HFFc6 (cell line): ENCODE data around the gene INA. TPM values are rescaled to one million over a fixed set of nuclear protein-coding genes. Genes with fewer than 3 reads are reported as not detected.
"Not testable (repeated sequence)": the region's sequence is repeated elsewhere in the genome, so short reads cannot be mapped to it uniquely, and the experiment has no call there.

Experiments used
- DNase-seq: peaks from one replicate; pipeline ENCODE4 v3.0.0-alpha.2; 2018
- H3K27ac Mint-ChIP-seq: 2 replicates; pipeline ENCODE4 v1.8.0; 2020; ENCODE audit warnings: mild to moderate bottlenecking, mixed read lengths
- H3K27me3 Mint-ChIP-seq: 2 replicates; pipeline ENCODE4 v1.8.0; 2021; ENCODE audit warnings: mild to moderate bottlenecking, moderate library complexity, mixed read lengths; ENCODE audit not compliant: insufficient read depth
- H3K36me3 Mint-ChIP-seq: 2 replicates; pipeline ENCODE4 v1.8.0; 2021; ENCODE audit warnings: low read depth, mixed read lengths
- H3K4me1 Mint-ChIP-seq: 2 replicates; pipeline ENCODE4 v1.8.0; 2020; ENCODE audit warnings: low read depth, mixed read lengths
- H3K4me3 Mint-ChIP-seq: 2 replicates; pipeline ENCODE4 v1.8.0; 2020; ENCODE audit warnings: mild to moderate bottlenecking, moderate library complexity, mixed read lengths
- H3K9me3 Mint-ChIP-seq: 2 replicates; pipeline ENCODE4 v1.8.0; 2020; ENCODE audit warnings: mild to moderate bottlenecking, mixed read lengths
- CTCF ChIP-seq: fragments of 200-600 bp; sonication (generic); IDR thresholded peaks from 2 replicates; pipeline ENCODE4 v1.5.0; 2021; ENCODE audit warnings: antibody characterized with exemption, mild to moderate bottlenecking
- total RNA-seq, 6 experiments: library from RNA; stranded (reverse); fragmentation: NEBNext Ultra II Directional; extraction: Animal tissue kit (Norgen Biotek cat#: 25700); gene quantifications; 2 replicates in 1 of 6; 3 replicates in 5 of 6; pipeline ENCODE4 v1.2.3, GENCODE V29; 2021

The INA gene
- total RNA-seq, 6 experiments from 2014 or later = 0.06 to 1.3 (median 0.10) TPM; not detected in 1

- no peak for DNase-seq
- Mint-ChIP-seq H3K4me1 (peaks cover 18% of the 10 kb centered on the region), H3K36me3 (peaks cover 2% of the 10 kb centered on the region; the same call in 1 of the 2 replicates), H3K27me3 (peaks cover 12% of the 10 kb centered on the region), H3K9me3 (peaks cover 3% of the 10 kb centered on the region; the same call in 1 of the 2 replicates), H3K27ac (no peak overlapping the region), H3K4me3 (no peak overlapping the region)
- no peak; the same call in 1 of the 2 replicates for TF ChIP-seq CTCF
Measured at GRCh38 chr10:103246324-103246723, 30.6 kb upstream of the INA start.

- no peak for DNase-seq
- Mint-ChIP-seq H3K9me3 (peaks cover 11% of the 10 kb centered on the region), H3K36me3 (peaks cover 9% of the 10 kb centered on the region), H3K4me3 (no peak overlapping the region), H3K27me3 (peaks cover 8% of the 10 kb centered on the region), H3K4me1 (peaks cover 18% of the 10 kb centered on the region), H3K27ac (no peak overlapping the region)
- TF ChIP-seq CTCF = no peak
Measured at GRCh38 chr10:103254113-103254512, 22.8 kb upstream of the INA start.

GRCh38 chr10:103254538-103255325 is 22.2 kb upstream of the INA start:
- peak; percentile 48 for DNase-seq
- no peak overlapping the region; the same call in 1 of the 2 replicates for H3K27ac Mint-ChIP-seq
- H3K9me3 Mint-ChIP-seq = peaks cover 16% of the 10 kb centered on the region
- H3K36me3 Mint-ChIP-seq = peaks cover 12% of the 10 kb centered on the region
- H3K27me3 Mint-ChIP-seq = peaks cover 9% of the 10 kb centered on the region
- TF ChIP-seq CTCF = no peak
- H3K4me1 Mint-ChIP-seq = peaks cover 18% of the 10 kb centered on the region
- no peak overlapping the region for H3K4me3 Mint-ChIP-seq

GRCh38 chr10:103256613-103257012 is 20.3 kb upstream of the INA start:
- peaks cover 12% of the 10 kb centered on the region for H3K36me3 Mint-ChIP-seq
- TF ChIP-seq CTCF = no peak
- no peak overlapping the region for H3K4me3 Mint-ChIP-seq
- no peak overlapping the region for H3K27ac Mint-ChIP-seq
- peaks cover 17% of the 10 kb centered on the region for H3K9me3 Mint-ChIP-seq
- peaks cover 7% of the 10 kb centered on the region; the same call in 1 of the 2 replicates for H3K27me3 Mint-ChIP-seq
- H3K4me1 Mint-ChIP-seq = peaks cover 18% of the 10 kb centered on the region
- DNase-seq = no peak

- peaks cover 12% of the 10 kb centered on the region for H3K36me3 Mint-ChIP-seq
- H3K27ac Mint-ChIP-seq = no peak overlapping the region
- TF ChIP-seq CTCF = no peak
- H3K4me3 Mint-ChIP-seq = no peak overlapping the region
- no peak for DNase-seq
- peaks cover 7% of the 10 kb centered on the region; the same call in 1 of the 2 replicates for H3K27me3 Mint-ChIP-seq
- H3K4me1 Mint-ChIP-seq = peaks cover 24% of the 10 kb centered on the region
- H3K9me3 Mint-ChIP-seq = peaks cover 17% of the 10 kb centered on the region
Measured at GRCh38 chr10:103257812-103258211, 19.1 kb upstream of the INA start.

DNA sequence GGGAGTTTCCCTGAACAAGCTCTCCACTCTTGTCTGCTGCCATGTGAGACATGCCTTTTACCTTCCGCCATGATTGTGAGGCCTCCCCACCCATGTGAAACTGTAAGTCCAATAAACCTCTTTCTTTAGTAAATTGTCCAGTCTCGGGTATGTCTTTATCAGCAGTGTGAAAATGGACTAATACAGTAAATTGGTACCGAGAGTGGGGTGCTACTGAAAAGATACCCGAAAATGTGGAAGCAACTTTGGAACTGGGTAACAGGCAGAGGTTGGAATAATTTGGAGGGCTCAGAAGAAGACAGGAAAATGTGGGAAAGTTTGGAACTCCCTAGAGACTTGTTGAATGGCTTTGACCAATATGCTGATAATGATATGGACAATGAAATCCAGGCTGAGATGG is 18.0 kb upstream of the INA start:
- not testable (repeated sequence) for DNase-seq, H3K27ac Mint-ChIP-seq, H3K27me3 Mint-ChIP-seq, H3K4me3 Mint-ChIP-seq
- peaks cover 24% of the 10 kb centered on the region for H3K4me1 Mint-ChIP-seq
- peaks cover 17% of the 10 kb centered on the region for H3K9me3 Mint-ChIP-seq
- H3K36me3 Mint-ChIP-seq = peaks cover 12% of the 10 kb centered on the region
